Gastrocnemius medialis (tissue), 4 donors: Measurements from ENCODE around the gene NETO1.

Source experiments
- POLR2A ChIP-seq, 2 donors: fragments of 450-650 bp; IDR thresholded peaks; one replicate each; pipeline ENCODE4 v1.6.1; 2017; ENCODE audit warnings: antibody characterized with exemption in 2 of 2, mild to moderate bottlenecking in 2 of 2, moderate library complexity in 2 of 2
- TF ChIP-seq, protein P1 (sequence below), 5 experiments: fragments of 450-650 bp in 3 of 5; fragments of 200-600 bp in 2 of 5; sonication (generic) in 2 of 5; IDR thresholded peaks in 4 of 5; conservative IDR thresholded peaks in 1 of 5; 1 replicate in 4 of 5; 2 replicates in 1 of 5; pipeline ENCODE4 v1.5.1; 2016 to 2019; ENCODE audit warnings: antibody characterized with exemption in 5 of 5, mild to moderate bottlenecking in 3 of 5, moderate library complexity in 3 of 5

DNA sequence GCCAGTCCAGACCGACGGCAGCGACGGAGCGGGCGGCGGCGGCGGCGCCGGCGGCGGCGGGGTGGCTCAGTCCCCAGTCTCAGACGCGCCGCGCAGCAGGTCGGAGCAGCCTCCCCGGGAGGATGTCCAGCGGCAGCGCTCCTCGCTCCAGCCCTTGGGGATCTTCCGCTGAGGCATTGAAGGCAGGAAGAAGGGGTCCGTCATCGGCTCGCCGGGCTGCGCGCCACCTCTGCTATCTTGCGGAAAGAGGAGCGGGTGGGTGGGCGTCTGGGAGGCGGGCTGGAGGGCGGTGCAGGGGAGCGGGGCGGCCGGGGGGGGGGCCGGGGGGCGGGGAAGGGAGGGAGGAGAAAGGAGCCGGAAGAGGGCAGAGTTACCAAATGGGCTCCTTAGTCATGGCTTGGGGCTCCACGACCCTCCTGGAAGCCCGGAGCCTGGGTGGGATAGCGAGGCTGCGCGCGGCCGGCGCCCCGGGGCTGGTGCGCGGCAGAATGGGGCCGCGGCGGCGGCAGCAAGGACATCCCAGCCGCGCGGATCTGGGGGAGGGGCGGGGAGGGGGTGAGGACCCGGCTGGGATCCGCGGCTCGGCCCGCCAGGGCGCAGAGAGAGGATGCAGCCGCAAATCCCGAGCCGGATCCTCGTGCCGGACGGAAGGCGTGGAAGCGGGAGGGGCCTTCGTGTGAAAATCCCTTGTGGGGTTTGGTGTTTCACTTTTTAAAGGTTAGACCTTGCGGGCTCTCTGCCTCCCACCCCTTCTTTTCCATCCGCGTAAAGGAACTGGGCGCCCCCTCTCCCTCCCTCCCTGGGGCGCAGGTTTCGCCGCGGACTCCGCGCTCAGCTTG, at the start of gene NETO1:
- TF ChIP-seq, protein P1, sequence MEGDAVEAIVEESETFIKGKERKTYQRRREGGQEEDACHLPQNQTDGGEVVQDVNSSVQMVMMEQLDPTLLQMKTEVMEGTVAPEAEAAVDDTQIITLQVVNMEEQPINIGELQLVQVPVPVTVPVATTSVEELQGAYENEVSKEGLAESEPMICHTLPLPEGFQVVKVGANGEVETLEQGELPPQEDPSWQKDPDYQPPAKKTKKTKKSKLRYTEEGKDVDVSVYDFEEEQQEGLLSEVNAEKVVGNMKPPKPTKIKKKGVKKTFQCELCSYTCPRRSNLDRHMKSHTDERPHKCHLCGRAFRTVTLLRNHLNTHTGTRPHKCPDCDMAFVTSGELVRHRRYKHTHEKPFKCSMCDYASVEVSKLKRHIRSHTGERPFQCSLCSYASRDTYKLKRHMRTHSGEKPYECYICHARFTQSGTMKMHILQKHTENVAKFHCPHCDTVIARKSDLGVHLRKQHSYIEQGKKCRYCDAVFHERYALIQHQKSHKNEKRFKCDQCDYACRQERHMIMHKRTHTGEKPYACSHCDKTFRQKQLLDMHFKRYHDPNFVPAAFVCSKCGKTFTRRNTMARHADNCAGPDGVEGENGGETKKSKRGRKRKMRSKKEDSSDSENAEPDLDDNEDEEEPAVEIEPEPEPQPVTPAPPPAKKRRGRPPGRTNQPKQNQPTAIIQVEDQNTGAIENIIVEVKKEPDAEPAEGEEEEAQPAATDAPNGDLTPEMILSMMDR (IDR thresholded peaks at IDR 0.05 in 4 of 5, conservative IDR thresholded peaks at IDR 0.05 in 1 of 5): no peak
- TF ChIP-seq POLR2A (IDR thresholded peaks at IDR 0.05): no peak
